Neural crest cell (in vitro differentiated cells): Measurements from ENCODE around the gene EXOC3. TPM values are rescaled to one million over a fixed set of nuclear protein-coding genes. Genes with fewer than 3 reads are reported as not detected.
A peak's percentile ranks its signal among the peaks of the same experiment; 100 is the strongest.
"Not testable (repeated sequence)": the region's sequence is repeated elsewhere in the genome, so short reads cannot be mapped to it uniquely, and the experiment has no call there.

ENCODE experiments used
- DNase-seq: peaks from one replicate; pipeline ENCODE4 v3.0.0; 2021; ENCODE audit warnings: low read depth, mixed read lengths, low spot score
- H3K27ac Mint-ChIP-seq: one replicate; pipeline ENCODE4 v1.8.0; 2021; ENCODE audit warnings: mild to moderate bottlenecking, mixed read lengths; ENCODE audit not compliant: unreplicated experiment
- H3K27me3 Mint-ChIP-seq: 2 replicates; pipeline ENCODE4 v1.8.0; 2021; ENCODE audit warnings: low read depth, mild to moderate bottlenecking, mixed read lengths
- H3K36me3 Mint-ChIP-seq: 2 replicates; pipeline ENCODE4 v1.8.0; 2021; ENCODE audit warnings: low read depth, mild to moderate bottlenecking, mixed read lengths
- H3K4me1 Mint-ChIP-seq: 2 replicates; pipeline ENCODE4 v1.8.0; 2021; ENCODE audit warnings: mixed read lengths
- H3K4me3 Mint-ChIP-seq: one replicate; pipeline ENCODE4 v1.8.0; 2021; ENCODE audit warnings: mild to moderate bottlenecking, mixed read lengths
- H3K9me3 Mint-ChIP-seq: 2 replicates; pipeline ENCODE4 v1.8.0; 2021; ENCODE audit warnings: mixed read lengths
- CTCF ChIP-seq: fragments of 200-600 bp; sonication (generic); conservative IDR thresholded peaks from 2 replicates; pipeline ENCODE4 v1.5.0; 2021; ENCODE audit warnings: antibody characterized with exemption, mild to moderate bottlenecking
- total RNA-seq: library from RNA; stranded (reverse); gene quantifications from 2 replicates; pipeline ENCODE4 v1.2.1, GENCODE V29; 2021

The EXOC3 gene
- total RNA-seq, 1 donor from 2014 or later: 61.3 TPM

DNA sequence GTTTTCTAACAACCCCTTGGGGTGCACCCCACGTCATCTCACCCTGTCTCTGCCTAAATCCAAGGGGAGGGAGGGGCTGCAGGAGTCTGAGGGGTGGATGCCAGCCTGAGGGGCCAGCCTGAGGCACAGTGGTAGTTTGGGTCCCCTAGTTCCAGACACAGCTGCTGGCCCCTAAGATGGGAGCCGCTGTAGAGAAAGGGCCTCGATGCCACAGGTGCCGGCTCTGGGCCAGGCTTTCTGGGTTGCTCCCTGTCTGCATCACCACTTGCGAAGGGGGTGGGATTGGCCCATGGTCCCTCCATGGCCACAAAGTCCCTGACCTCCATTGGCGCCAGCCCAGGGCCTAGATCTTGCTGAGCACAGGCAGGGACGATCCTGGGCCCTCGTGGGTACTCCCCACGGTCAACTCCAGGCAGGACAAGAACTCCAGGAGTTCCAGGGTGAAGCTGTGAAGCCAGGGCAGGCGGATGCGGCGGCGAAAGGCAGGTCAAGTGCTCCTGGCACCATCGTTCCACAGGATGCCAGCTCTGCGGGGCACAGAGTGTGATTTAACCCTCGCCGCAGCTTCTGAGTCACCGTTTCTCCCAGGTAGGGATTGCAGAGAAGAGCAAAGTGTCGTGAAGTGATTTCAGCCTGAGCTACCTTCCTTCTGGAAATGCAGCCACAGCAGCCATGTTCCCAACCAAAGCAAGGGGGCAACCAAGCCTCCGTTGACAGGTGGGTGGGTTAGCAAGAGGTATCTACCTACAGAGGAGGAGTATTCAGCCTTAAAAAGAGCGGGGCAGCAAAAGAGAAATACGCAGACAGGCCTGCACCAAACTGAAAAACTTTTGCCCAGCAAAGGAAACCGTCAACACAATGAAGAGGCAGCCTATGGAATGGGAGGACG, 41.6 kb upstream of the EXOC3 start:
- no peak for TF ChIP-seq CTCF
- Mint-ChIP-seq H3K27ac (no peak overlapping the region), H3K4me1 (peaks cover 16% of the 10 kb centered on the region), H3K27me3 (peaks cover 6% of the 10 kb centered on the region), H3K9me3 (no peaks in the 10 kb centered on the region), H3K36me3 (no peaks in the 10 kb centered on the region), H3K4me3 (no peak overlapping the region)
- DNase-seq: no peak

- not testable (repeated sequence) for H3K27me3 Mint-ChIP-seq, H3K27ac Mint-ChIP-seq, H3K9me3 Mint-ChIP-seq, DNase-seq, H3K4me3 Mint-ChIP-seq, H3K36me3 Mint-ChIP-seq
- H3K4me1 Mint-ChIP-seq: peaks cover 16% of the 10 kb centered on the region
These were observed 40.8 kb upstream of the EXOC3 start for GRCh38 chr5:402219-402614.

DNA sequence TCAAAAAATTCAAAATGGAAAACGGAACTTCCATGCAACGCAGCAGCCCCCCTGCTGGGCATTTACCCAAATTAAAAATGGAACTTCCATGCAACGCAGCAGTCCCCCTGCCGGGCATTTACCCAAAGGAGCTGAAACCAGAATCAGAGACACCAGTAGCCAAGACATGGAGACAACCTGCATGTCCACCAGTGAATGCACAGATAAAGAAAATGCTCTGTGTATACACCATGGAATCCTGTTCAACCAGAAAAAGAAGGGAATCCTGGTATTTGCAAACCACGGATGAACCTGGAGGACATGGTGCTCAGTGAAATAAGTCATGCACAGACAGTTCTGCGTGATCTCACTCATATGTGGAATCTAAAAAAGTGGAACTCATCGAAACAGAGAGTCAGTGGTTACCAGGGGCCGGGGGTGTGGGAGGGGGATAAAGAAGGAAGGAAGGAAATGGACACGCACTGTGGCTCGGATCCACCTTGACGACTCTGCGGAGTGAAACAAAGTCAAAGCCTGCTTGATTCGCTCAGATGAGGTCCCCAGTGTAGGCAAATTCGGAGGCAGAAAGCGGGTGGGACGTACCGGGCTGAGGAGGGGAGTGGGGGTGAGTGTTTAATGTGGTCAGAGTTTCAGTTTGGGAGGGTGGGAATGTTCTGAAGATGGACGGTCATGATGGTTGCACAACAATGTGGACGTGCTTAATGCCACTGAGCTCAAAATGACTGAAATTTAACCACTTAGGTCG, 40.2 kb upstream of the EXOC3 start:
- DNase-seq: no peak
- Mint-ChIP-seq H3K36me3 (no peaks in the 10 kb centered on the region), H3K9me3 (no peaks in the 10 kb centered on the region), H3K4me1 (peaks cover 16% of the 10 kb centered on the region), H3K27ac (peak overlapping the region; percentile 83), H3K4me3 (no peak overlapping the region), H3K27me3 (peaks cover 6% of the 10 kb centered on the region)
- TF ChIP-seq CTCF: no peak

DNA sequence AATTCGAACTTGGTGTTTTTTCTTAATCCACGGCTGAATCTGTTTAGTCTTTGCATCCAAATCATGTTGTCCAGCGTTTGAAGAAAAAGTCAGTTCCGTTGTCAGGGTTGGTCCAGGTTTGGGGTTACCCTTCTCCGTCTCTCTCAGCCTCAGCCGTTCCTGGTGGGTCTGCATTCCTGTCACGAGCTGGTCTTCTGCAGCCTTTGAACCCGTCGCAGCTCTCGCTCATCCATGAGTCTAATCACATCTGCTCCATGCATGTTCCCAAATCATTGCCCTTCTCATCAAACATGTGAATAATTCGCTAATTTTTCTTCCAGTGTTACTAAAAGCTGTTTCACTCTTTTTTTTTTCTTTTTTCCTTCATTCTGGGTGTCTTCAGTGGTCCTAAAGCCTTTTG, 39.0 kb upstream of the EXOC3 start:
- peaks cover 16% of the 10 kb centered on the region for H3K4me1 Mint-ChIP-seq
- H3K4me3 Mint-ChIP-seq: no peak overlapping the region
- no peaks in the 10 kb centered on the region for H3K36me3 Mint-ChIP-seq
- peaks cover 6% of the 10 kb centered on the region for H3K27me3 Mint-ChIP-seq
- H3K27ac Mint-ChIP-seq: no peak overlapping the region
- TF ChIP-seq CTCF: no peak
- no peak for DNase-seq
- H3K9me3 Mint-ChIP-seq: no peaks in the 10 kb centered on the region

DNA sequence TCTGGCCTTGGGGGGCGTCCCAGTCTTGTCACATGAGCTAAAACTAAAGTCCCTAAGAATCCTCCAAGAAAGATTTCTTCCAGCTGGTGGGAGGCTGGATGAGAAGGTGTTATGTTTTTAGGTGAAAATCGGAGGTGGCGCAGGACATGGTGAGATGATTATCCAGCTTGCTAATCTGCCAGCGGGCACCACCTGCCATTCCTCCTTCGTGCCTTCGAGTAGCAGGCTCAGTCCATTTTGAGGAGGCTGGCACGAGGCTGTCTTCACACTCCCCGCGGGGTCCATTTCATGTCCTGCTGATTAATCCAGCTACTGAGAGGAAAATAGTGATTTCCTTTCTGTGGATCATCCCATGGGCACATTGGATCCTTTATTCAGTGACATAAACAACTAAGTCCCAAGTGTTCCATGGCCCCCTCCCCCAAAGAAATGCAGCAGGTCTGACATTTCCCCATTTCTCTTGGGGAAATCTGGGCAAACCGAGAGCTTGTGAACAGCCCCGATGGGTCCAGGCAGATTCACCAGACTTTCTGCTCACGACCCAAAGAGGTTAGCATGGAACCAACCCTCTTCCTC, 38.2 kb upstream of the EXOC3 start:
- no peak overlapping the region for H3K27ac Mint-ChIP-seq
- H3K4me1 Mint-ChIP-seq: peaks cover 10% of the 10 kb centered on the region
- H3K36me3 Mint-ChIP-seq: no peaks in the 10 kb centered on the region
- peaks cover 6% of the 10 kb centered on the region for H3K27me3 Mint-ChIP-seq
- H3K9me3 Mint-ChIP-seq: no peaks in the 10 kb centered on the region
- no peak for TF ChIP-seq CTCF
- no peak overlapping the region for H3K4me3 Mint-ChIP-seq
- DNase-seq: no peak

- H3K4me1 Mint-ChIP-seq: peaks cover 3% of the 10 kb centered on the region
- DNase-seq: no peak
These were observed 37.6 kb upstream of the EXOC3 start for GRCh38 chr5:405421-405820.

More at GRCh38 chr5:405421-405820, 37.6 kb upstream of the EXOC3 start:
- Mint-ChIP-seq H3K27ac (no peak overlapping the region), H3K27me3 (peaks cover 4% of the 10 kb centered on the region), H3K36me3 (no peaks in the 10 kb centered on the region), H3K4me3 (no peak overlapping the region), H3K9me3 (no peaks in the 10 kb centered on the region)
- TF ChIP-seq CTCF: no peak
